GM23338 (cell line): ENCODE data around the gene XPO6. TPM values are rescaled to one million over a fixed set of nuclear protein-coding genes. Genes with fewer than 3 reads are reported as not detected.

Source experiments
- ATAC-seq: fragments of 200-7000 bp; cut with Tn5 transposase; 3 replicates; pipeline ENCODE4 v1.9.1; 2020
- DNase-seq: peaks from one replicate; pipeline ENCODE4 v3.0.0-alpha.2; 2015; ENCODE audit warnings: low spot score
- H2AFZ ChIP-seq: fragments of 200-600 bp; sonication (generic); 2 replicates; pipeline ENCODE4 v1.8.0; 2016; ENCODE audit warnings: antibody characterized with exemption, mild to moderate bottlenecking, moderate library complexity
- H3F3A ChIP-seq: fragments of 200-600 bp; sonication (generic); replicated peaks from 2 replicates; pipeline ENCODE4 v1.8.0; 2017; ENCODE audit warnings: antibody characterized with exemption, mixed run types, low read depth
- H3K27ac ChIP-seq: fragments of 200-600 bp; sonication (generic); 2 replicates; pipeline ENCODE4 v1.6.1; 2016; ENCODE audit warnings: low read depth
- H3K27me3 ChIP-seq: fragments of 200-600 bp; sonication (generic); 2 replicates; pipeline ENCODE4 v1.8.0; 2016; ENCODE audit warnings: mild to moderate bottlenecking, mixed run types, moderate library complexity; ENCODE audit not compliant: insufficient read depth
- H3K36me3 ChIP-seq: fragments of 200-600 bp; sonication (generic); 2 replicates; pipeline ENCODE4 v1.8.0; 2016; ENCODE audit warnings: mild to moderate bottlenecking; ENCODE audit not compliant: insufficient read depth
- H3K4me1 ChIP-seq: fragments of 200-600 bp; sonication (generic); 2 replicates; pipeline ENCODE4 v1.8.0; 2016; ENCODE audit warnings: mild to moderate bottlenecking, moderate library complexity; ENCODE audit not compliant: insufficient read depth
- H3K4me2 ChIP-seq: fragments of 200-600 bp; sonication (generic); 2 replicates; pipeline ENCODE4 v1.7.1; 2017; ENCODE audit warnings: mixed run types
- H3K4me3 ChIP-seq: fragments of 200-600 bp; sonication (generic); 2 replicates; pipeline ENCODE4 v1.6.1; 2016; ENCODE audit warnings: mixed run types
- H3K79me2 ChIP-seq: fragments of 200-600 bp; sonication (generic); replicated peaks from 2 replicates; pipeline ENCODE4 v1.8.0; 2017; ENCODE audit warnings: mild to moderate bottlenecking; ENCODE audit not compliant: insufficient read depth
- H3K9me2 ChIP-seq: fragments of 200-600 bp; sonication (generic); 2 replicates; pipeline ENCODE4 v1.8.0; 2017; ENCODE audit not compliant: insufficient read depth
- H4K20me1 ChIP-seq: fragments of 200-600 bp; sonication (generic); replicated peaks from 2 replicates; pipeline ENCODE4 v1.8.0; 2017; ENCODE audit warnings: mild to moderate bottlenecking; ENCODE audit not compliant: insufficient read depth
- H3K27ac Mint-ChIP-seq: 2 replicates; pipeline ENCODE4 v1.8.0; 2020; ENCODE audit warnings: inconsistent platforms, mild to moderate bottlenecking, moderate library complexity, mixed read lengths
- H3K27me3 Mint-ChIP-seq: 3 replicates; pipeline ENCODE4 v1.8.0; 2022; ENCODE audit warnings: low read depth, mild to moderate bottlenecking, moderate library complexity, mixed read lengths, inconsistent platforms; ENCODE audit not compliant: insufficient read depth, poor library complexity
- H3K36me3 Mint-ChIP-seq: 3 replicates; pipeline ENCODE4 v1.8.0; 2021; ENCODE audit warnings: low read depth, mild to moderate bottlenecking, inconsistent platforms, moderate library complexity, mixed read lengths
- H3K4me1 Mint-ChIP-seq: 3 replicates; pipeline ENCODE4 v1.8.0; 2020; ENCODE audit warnings: mild to moderate bottlenecking, inconsistent platforms, mixed read lengths
- H3K4me3 Mint-ChIP-seq: 3 replicates; pipeline ENCODE4 v1.8.0; 2021; ENCODE audit warnings: moderate library complexity, mild to moderate bottlenecking, inconsistent platforms, mixed read lengths
- H3K9me3 Mint-ChIP-seq: 3 replicates; pipeline ENCODE4 v1.8.0; 2020; ENCODE audit warnings: moderate library complexity, mild to moderate bottlenecking, inconsistent platforms, mixed read lengths
- EZH2 ChIP-seq: fragments of 200-600 bp; sonication (generic); IDR thresholded peaks from one replicate; pipeline ENCODE4 v1.8.0; 2017; ENCODE audit warnings: antibody characterized with exemption, mild to moderate bottlenecking, low read depth; ENCODE audit not compliant: unreplicated experiment
- EZH2phosphoT487 ChIP-seq: fragments of 200-600 bp; sonication (generic); IDR thresholded peaks from one replicate; pipeline ENCODE4 v1.8.1; 2018; ENCODE audit warnings: antibody characterized with exemption; ENCODE audit not compliant: unreplicated experiment
- JUNB ChIP-seq: IDR thresholded peaks from one replicate; pipeline ENCODE4 v1.6.1; 2016; ENCODE audit warnings: antibody characterized with exemption; ENCODE audit not compliant: unreplicated experiment
- POLR2AphosphoS5 ChIP-seq: IDR thresholded peaks from 2 replicates; pipeline ENCODE4 v1.6.1; 2016; ENCODE audit warnings: antibody characterized with exemption, low read depth
- STAT1 ChIP-seq: IDR thresholded peaks from one replicate; pipeline ENCODE4 v1.6.1; 2016; ENCODE audit warnings: antibody characterized with exemption; ENCODE audit not compliant: unreplicated experiment
- ZNF114 ChIP-seq: fragments of 250-450 bp; sonication (Bioruptor Pico); IDR thresholded peaks from 2 replicates; pipeline ENCODE4 v1.5.0; 2020; ENCODE audit warnings: mild to moderate bottlenecking, moderate library complexity
- ZNF331 ChIP-seq: fragments of 250-450 bp; sonication (Bioruptor Pico); IDR thresholded peaks from 2 replicates; pipeline ENCODE4 v1.5.0; 2020; ENCODE audit warnings: low read depth, mild to moderate bottlenecking, moderate library complexity
- polyA plus RNA-seq: library from polyadenylated mRNA; unstranded; fragments of >200 nt; fragmentation: Nextera tagmentation; extraction: Ambion mirVana; gene quantifications from 2 replicates; pipeline ENCODE4 v1.2.1, GENCODE V29; 2016
- total RNA-seq: library from RNA; depleted of rRNA; stranded (reverse); fragments of >200 nt; shearing (Covaris generic); gene quantifications from 2 replicates; pipeline ENCODE4 v1.2.3, GENCODE V29; 2014
- TF ChIP-seq, protein P1 (sequence below), 2 experiments: fragments of 200-600 bp in 1 of 2; sonication (generic) in 1 of 2; conservative IDR thresholded peaks; 2 replicates each; pipeline versions ENCODE4 v1.5.1 to v1.6.1; 2016 to 2017; ENCODE audit warnings: antibody characterized with exemption in 2 of 2, low read depth in 2 of 2, mild to moderate bottlenecking in 2 of 2, moderate library complexity in 1 of 2
- TF ChIP-seq, protein P2 (sequence below): IDR thresholded peaks from 2 replicates; pipeline ENCODE4 v1.6.1; 2016; ENCODE audit warnings: antibody characterized with exemption
- TF ChIP-seq, protein P3 (sequence below): fragments of 250-450 bp; sonication (Bioruptor Pico); IDR thresholded peaks from 2 replicates; pipeline ENCODE4 v1.5.0; 2020; ENCODE audit warnings: mild to moderate bottlenecking, moderate library complexity
- TF ChIP-seq, protein P4 (sequence below): IDR thresholded peaks from one replicate; pipeline ENCODE4 v1.6.1; 2018; ENCODE audit warnings: antibody characterized with exemption; ENCODE audit not compliant: unreplicated experiment

The XPO6 gene
- total and polyA plus RNA-seq, 2 experiments from 2014 or later = 83.9 to 178 TPM

DNA sequence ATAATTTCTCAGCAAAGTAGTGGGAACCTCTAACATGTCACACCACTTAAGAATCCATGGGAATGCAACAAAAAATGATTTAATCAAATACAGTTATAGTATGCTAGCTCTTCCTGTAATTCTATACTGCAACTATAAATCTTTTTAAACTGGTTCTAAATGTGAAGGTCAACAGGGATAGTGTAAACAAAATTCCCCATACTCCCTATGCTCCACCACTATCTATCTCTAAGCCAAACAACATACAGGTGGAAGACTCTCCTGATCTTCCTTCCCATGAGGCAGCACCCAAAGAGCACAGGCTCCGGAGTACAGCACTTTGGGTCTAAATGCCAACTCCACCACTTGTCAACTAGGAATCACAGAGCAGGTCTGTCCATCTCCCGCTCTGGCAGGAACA is 4.4 kb downstream of the XPO6 start (continued):
- TF ChIP-seq ZNF114 (CRISPR knock-in tag) = no peak
- TF ChIP-seq, protein P1, sequence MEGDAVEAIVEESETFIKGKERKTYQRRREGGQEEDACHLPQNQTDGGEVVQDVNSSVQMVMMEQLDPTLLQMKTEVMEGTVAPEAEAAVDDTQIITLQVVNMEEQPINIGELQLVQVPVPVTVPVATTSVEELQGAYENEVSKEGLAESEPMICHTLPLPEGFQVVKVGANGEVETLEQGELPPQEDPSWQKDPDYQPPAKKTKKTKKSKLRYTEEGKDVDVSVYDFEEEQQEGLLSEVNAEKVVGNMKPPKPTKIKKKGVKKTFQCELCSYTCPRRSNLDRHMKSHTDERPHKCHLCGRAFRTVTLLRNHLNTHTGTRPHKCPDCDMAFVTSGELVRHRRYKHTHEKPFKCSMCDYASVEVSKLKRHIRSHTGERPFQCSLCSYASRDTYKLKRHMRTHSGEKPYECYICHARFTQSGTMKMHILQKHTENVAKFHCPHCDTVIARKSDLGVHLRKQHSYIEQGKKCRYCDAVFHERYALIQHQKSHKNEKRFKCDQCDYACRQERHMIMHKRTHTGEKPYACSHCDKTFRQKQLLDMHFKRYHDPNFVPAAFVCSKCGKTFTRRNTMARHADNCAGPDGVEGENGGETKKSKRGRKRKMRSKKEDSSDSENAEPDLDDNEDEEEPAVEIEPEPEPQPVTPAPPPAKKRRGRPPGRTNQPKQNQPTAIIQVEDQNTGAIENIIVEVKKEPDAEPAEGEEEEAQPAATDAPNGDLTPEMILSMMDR (conservative IDR thresholded peaks at IDR 0.05; ENCODE audit: low read depth in 2 of 2) = no peak
- TF ChIP-seq EZH2phosphoT487 = no peak
- TF ChIP-seq ZNF331 (CRISPR knock-in tag) = no peak
- TF ChIP-seq, protein P2, sequence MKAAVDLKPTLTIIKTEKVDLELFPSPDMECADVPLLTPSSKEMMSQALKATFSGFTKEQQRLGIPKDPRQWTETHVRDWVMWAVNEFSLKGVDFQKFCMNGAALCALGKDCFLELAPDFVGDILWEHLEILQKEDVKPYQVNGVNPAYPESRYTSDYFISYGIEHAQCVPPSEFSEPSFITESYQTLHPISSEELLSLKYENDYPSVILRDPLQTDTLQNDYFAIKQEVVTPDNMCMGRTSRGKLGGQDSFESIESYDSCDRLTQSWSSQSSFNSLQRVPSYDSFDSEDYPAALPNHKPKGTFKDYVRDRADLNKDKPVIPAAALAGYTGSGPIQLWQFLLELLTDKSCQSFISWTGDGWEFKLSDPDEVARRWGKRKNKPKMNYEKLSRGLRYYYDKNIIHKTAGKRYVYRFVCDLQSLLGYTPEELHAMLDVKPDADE = no peak

DNA sequence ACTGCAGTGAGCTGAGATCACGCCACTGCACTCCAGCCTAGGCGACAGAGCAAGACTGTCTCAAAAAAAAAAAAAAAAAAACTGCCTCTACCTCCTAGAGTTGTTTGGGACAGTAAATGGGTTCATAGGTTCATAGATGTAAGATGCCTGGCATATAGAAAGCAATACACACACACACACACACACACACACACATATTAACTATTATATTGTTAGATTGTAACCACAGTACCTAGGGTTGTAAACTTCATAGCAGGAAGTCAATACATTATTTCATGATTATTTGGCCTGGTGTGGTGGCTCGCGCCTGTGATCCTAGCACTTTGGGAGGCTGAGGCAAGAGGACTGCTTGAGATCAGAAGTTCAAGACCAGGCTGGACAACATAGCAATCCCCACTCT is 5.8 kb downstream of the XPO6 start:
- no peak overlapping the region for H3K4me2 ChIP-seq
- H3K27ac ChIP-seq = no peak overlapping the region
- peaks cover 21% of the 10 kb centered on the region for H3K36me3 ChIP-seq
- H3K27me3 ChIP-seq = no peaks in the 10 kb centered on the region
- no peak overlapping the region for H3K27ac Mint-ChIP-seq
- H3K4me1 ChIP-seq = peaks cover 21% of the 10 kb centered on the region
- no peaks in the 10 kb centered on the region; the same call in 2 of the 3 replicates for H3K9me3 Mint-ChIP-seq
- no peak overlapping the region for H3K4me3 Mint-ChIP-seq
- 0 out of 2 replicates have a peak, but pooled peaks cover 3% of the 10 kb centered on the region for H3F3A ChIP-seq
- peaks cover 100% of the 10 kb centered on the region for H3K79me2 ChIP-seq
- H3K36me3 Mint-ChIP-seq = peaks cover 48% of the 10 kb centered on the region
- H3K9me2 ChIP-seq = no peaks in the 10 kb centered on the region
- H3K27me3 Mint-ChIP-seq = peaks cover 1% of the 10 kb centered on the region
- peaks cover 16% of the 10 kb centered on the region for H3K4me1 Mint-ChIP-seq
- DNase-seq (no peak), ATAC-seq (no peak)
- H3K4me3 ChIP-seq = no peak overlapping the region
- no peak overlapping the region for H2AFZ ChIP-seq
- H4K20me1 ChIP-seq = peaks cover 68% of the 10 kb centered on the region
- TF ChIP-seq, protein P3, sequence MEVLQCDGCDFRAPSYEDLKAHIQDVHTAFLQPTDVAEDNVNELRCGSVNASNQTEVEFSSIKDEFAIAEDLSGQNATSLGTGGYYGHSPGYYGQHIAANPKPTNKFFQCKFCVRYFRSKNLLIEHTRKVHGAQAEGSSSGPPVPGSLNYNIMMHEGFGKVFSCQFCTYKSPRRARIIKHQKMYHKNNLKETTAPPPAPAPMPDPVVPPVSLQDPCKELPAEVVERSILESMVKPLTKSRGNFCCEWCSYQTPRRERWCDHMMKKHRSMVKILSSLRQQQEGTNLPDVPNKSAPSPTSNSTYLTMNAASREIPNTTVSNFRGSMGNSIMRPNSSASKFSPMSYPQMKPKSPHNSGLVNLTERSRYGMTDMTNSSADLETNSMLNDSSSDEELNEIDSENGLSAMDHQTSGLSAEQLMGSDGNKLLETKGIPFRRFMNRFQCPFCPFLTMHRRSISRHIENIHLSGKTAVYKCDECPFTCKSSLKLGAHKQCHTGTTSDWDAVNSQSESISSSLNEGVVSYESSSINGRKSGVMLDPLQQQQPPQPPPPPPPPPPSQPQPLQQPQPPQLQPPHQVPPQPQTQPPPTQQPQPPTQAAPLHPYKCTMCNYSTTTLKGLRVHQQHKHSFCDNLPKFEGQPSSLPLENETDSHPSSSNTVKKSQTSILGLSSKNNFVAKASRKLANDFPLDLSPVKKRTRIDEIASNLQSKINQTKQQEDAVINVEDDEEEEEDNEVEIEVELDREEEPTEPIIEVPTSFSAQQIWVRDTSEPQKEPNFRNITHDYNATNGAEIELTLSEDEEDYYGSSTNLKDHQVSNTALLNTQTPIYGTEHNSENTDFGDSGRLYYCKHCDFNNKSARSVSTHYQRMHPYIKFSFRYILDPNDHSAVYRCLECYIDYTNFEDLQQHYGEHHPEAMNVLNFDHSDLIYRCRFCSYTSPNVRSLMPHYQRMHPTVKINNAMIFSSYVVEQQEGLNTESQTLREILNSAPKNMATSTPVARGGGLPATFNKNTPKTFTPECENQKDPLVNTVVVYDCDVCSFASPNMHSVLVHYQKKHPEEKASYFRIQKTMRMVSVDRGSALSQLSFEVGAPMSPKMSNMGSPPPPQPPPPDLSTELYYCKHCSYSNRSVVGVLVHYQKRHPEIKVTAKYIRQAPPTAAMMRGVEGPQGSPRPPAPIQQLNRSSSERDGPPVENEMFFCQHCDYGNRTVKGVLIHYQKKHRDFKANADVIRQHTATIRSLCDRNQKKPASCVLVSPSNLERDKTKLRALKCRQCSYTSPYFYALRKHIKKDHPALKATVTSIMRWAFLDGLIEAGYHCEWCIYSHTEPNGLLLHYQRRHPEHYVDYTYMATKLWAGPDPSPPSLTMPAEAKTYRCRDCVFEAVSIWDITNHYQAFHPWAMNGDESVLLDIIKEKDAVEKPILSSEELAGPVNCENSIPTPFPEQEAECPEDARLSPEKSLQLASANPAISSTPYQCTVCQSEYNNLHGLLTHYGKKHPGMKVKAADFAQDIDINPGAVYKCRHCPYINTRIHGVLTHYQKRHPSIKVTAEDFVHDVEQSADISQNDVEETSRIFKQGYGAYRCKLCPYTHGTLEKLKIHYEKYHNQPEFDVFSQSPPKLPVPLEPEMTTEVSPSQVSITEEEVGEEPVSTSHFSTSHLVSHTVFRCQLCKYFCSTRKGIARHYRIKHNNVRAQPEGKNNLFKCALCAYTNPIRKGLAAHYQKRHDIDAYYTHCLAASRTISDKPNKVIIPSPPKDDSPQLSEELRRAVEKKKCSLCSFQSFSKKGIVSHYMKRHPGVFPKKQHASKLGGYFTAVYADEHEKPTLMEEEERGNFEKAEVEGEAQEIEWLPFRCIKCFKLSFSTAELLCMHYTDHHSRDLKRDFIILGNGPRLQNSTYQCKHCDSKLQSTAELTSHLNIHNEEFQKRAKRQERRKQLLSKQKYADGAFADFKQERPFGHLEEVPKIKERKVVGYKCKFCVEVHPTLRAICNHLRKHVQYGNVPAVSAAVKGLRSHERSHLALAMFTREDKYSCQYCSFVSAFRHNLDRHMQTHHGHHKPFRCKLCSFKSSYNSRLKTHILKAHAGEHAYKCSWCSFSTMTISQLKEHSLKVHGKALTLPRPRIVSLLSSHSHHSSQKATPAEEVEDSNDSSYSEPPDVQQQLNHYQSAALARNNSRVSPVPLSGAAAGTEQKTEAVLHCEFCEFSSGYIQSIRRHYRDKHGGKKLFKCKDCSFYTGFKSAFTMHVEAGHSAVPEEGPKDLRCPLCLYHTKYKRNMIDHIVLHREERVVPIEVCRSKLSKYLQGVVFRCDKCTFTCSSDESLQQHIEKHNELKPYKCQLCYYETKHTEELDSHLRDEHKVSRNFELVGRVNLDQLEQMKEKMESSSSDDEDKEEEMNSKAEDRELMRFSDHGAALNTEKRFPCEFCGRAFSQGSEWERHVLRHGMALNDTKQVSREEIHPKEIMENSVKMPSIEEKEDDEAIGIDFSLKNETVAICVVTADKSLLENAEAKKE (CRISPR knock-in tag) = no peak
- TF ChIP-seq JUNB (no peak), ZNF114 (CRISPR knock-in tag) (no peak), ZNF331 (CRISPR knock-in tag) (no peak), POLR2AphosphoS5 (no peak), EZH2 (no peak), STAT1 (no peak)
- TF ChIP-seq, protein P2 = no peak
- TF ChIP-seq, protein P4, sequence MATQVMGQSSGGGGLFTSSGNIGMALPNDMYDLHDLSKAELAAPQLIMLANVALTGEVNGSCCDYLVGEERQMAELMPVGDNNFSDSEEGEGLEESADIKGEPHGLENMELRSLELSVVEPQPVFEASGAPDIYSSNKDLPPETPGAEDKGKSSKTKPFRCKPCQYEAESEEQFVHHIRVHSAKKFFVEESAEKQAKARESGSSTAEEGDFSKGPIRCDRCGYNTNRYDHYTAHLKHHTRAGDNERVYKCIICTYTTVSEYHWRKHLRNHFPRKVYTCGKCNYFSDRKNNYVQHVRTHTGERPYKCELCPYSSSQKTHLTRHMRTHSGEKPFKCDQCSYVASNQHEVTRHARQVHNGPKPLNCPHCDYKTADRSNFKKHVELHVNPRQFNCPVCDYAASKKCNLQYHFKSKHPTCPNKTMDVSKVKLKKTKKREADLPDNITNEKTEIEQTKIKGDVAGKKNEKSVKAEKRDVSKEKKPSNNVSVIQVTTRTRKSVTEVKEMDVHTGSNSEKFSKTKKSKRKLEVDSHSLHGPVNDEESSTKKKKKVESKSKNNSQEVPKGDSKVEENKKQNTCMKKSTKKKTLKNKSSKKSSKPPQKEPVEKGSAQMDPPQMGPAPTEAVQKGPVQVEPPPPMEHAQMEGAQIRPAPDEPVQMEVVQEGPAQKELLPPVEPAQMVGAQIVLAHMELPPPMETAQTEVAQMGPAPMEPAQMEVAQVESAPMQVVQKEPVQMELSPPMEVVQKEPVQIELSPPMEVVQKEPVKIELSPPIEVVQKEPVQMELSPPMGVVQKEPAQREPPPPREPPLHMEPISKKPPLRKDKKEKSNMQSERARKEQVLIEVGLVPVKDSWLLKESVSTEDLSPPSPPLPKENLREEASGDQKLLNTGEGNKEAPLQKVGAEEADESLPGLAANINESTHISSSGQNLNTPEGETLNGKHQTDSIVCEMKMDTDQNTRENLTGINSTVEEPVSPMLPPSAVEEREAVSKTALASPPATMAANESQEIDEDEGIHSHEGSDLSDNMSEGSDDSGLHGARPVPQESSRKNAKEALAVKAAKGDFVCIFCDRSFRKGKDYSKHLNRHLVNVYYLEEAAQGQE = no peak
